ENCODE data around the gene MIEN1. TPM values are rescaled to one million over a fixed set of nuclear protein-coding genes. Genes with fewer than 3 reads are reported as not detected.
A peak's percentile ranks its signal among the peaks of the same experiment; 100 is the strongest.

Gene MIEN1
- total RNA-seq, 2 donors from 2014 or later = 46.5 to 119 TPM

DNA sequence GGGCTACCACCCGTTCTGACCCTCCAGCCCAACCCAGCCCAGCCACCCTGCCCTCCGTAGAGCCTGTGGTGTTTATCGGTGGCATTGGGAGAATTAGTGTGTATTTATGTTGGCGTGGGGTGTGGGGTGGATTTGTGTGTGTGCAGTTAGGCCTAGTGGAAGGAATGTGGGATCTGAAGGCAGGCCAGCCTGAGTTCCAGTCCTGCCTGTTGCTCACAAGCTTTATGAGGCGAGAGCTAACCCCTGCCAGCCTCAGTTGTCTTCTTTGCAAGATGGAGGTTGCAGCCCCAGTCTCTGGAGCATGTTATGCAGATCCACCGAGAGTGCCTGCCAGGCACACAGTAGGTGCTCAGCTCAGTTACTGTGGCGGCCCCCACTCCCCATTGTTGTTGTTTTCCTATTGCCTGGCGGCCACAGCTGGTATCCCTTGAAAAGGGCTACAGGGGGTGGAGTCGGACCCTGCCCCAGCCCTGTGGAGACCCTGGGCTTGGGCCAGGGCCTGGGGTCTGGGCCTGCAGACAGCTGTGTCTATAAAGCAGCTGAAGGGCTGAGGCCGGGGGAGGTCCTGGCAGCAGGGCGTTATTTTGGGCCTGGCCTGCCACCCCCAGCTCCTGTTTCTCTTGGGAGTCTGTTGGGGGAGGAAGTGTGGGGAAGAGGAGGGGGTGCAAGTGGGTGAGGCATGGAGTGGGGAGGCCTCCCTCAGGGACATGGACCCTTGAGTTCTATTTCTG is 25.3 kb downstream of the MIEN1 start:
- Histone ChIP-seq H3K4me1 (replicated peaks) (peaks cover 48% of the 10 kb centered on the region), H3K27me3 (replicated peaks; ENCODE audit: insufficient read depth) (no peaks in the 10 kb centered on the region), H3K27ac (peak overlapping the region; percentile 98), H3K9me3 (no peaks in the 10 kb centered on the region), H3K4me3 (peak overlapping the region in 1 of 2 donors; percentile 13), H3K36me3 (peaks cover 0 to 14% of the 10 kb centered on the region in 2 donors)
- peak; percentile 50 for DNase-seq (ENCODE audit: low spot score)
- intact Hi-C loops (cut with DNase I) = no loop called here
- WGBS = 30% methylated on average over 11 of the region's 11 CpGs
- TF ChIP-seq POLR2AphosphoS5 (IDR thresholded peaks at IDR 0.05) (peak; percentile 42), POLR2A (IDR thresholded peaks at IDR 0.05) (no peak)
- TF ChIP-seq, protein P1, sequence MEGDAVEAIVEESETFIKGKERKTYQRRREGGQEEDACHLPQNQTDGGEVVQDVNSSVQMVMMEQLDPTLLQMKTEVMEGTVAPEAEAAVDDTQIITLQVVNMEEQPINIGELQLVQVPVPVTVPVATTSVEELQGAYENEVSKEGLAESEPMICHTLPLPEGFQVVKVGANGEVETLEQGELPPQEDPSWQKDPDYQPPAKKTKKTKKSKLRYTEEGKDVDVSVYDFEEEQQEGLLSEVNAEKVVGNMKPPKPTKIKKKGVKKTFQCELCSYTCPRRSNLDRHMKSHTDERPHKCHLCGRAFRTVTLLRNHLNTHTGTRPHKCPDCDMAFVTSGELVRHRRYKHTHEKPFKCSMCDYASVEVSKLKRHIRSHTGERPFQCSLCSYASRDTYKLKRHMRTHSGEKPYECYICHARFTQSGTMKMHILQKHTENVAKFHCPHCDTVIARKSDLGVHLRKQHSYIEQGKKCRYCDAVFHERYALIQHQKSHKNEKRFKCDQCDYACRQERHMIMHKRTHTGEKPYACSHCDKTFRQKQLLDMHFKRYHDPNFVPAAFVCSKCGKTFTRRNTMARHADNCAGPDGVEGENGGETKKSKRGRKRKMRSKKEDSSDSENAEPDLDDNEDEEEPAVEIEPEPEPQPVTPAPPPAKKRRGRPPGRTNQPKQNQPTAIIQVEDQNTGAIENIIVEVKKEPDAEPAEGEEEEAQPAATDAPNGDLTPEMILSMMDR (IDR thresholded peaks at IDR 0.05) = peak in 2 of 4 experiments; percentile 46 to 68

DNA sequence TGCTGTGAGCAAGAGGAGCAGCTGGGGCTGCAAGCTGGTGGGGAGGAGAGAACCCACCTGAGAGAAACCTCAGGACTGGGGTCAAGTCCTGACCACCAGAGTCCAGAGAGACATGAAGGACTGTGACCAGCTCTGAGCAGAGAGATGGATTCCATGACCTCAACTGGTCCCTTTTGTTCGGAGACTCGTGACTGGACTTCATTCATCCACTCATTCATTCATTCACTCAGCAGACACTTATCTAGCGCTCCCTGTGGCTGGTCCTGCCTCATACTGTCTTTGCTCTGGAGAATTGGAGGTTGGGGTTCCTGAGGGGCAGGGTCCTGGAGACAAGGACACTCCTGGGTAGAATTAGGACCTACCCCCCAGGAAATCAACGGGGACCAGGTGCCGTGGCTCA is 26.4 kb downstream of the MIEN1 start:
- WGBS = 85% methylated on average over 5 of the region's 5 CpGs
- no peak for DNase-seq (ENCODE audit: low spot score)
- TF ChIP-seq, protein P1 (IDR thresholded peaks at IDR 0.05) = no peak
- TF ChIP-seq POLR2AphosphoS5 (IDR thresholded peaks at IDR 0.05) (no peak), POLR2A (IDR thresholded peaks at IDR 0.05) (no peak)
- H3K9me3 ChIP-seq = no peaks in the 10 kb centered on the region
- intact Hi-C loops (cut with DNase I) = no loop called here
- peak overlapping the region; percentile 98 for H3K27ac ChIP-seq
- peaks cover 0 to 8% of the 10 kb centered on the region in 2 donors for H3K36me3 ChIP-seq
- H3K4me3 ChIP-seq = no peak overlapping the region
- no peaks in the 10 kb centered on the region for H3K27me3 ChIP-seq (replicated peaks; ENCODE audit: insufficient read depth)
- peaks cover 48% of the 10 kb centered on the region for H3K4me1 ChIP-seq (replicated peaks)

DNA sequence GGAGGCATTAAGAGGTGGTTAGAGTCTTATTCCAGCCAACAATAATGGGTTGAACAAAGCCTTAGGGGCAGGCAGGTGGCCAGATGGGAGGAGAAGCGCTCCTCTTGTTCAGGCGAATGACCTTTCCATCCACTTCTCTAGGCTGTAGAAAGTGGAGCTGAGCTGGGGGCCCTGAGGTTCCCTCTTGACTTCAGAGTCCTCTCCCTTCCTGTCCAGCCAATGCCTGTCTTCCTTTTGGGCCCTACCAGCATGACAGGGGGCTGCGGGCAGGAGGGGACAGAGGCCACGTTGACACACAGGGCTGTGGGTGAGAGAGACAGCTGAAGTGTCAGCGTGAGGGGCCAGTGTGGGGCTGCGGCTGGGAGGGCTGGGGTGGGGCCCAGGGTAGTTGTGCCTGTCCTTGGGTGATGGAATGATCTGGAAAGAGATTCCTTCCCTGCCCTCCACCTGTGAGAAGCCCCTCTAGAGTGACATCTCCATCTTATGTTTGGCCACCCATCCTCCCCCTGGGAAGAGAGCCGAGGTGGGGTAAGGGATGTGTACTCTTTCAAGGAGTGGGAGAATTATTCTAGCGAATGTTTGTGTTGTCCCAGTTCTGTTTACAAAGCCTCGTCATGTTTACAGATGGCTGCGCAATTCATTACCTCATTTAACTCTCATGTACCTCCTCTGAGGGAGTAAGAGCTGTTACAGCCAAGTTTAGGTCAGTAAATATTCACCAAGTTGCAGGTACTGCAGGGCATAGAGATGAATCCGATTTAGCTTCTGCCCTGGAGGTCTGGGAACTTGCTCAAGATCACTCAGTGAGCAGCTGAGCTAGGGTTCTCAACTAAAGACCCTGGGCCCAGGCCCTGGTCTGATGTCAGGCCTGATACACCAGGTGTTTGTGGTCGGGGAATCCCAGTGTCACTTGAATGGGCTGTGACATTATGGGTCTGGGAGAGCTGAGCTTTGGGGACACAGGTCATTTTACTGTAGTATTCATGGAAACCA is 27.1 kb downstream of the MIEN1 start:
- intact Hi-C loops (cut with DNase I) = no loop called here
- peak; percentile 57 for DNase-seq (ENCODE audit: low spot score)
- H3K4me3 ChIP-seq = no peak overlapping the region
- H3K27ac ChIP-seq = peak overlapping the region; percentile 98
- WGBS = 39% methylated on average over 12 of the region's 12 CpGs
- H3K4me1 ChIP-seq (replicated peaks) = peaks cover 48% of the 10 kb centered on the region
- no peaks in the 10 kb centered on the region for H3K9me3 ChIP-seq
- H3K27me3 ChIP-seq (replicated peaks; ENCODE audit: insufficient read depth) = no peaks in the 10 kb centered on the region
- TF ChIP-seq, protein P1 (IDR thresholded peaks at IDR 0.05) = no peak
- no peak for TF ChIP-seq POLR2A (IDR thresholded peaks at IDR 0.05)
- peak; percentile 88 for TF ChIP-seq POLR2AphosphoS5 (IDR thresholded peaks at IDR 0.05)
- H3K36me3 ChIP-seq = peaks cover 0 to 2% of the 10 kb centered on the region in 2 donors

DNA sequence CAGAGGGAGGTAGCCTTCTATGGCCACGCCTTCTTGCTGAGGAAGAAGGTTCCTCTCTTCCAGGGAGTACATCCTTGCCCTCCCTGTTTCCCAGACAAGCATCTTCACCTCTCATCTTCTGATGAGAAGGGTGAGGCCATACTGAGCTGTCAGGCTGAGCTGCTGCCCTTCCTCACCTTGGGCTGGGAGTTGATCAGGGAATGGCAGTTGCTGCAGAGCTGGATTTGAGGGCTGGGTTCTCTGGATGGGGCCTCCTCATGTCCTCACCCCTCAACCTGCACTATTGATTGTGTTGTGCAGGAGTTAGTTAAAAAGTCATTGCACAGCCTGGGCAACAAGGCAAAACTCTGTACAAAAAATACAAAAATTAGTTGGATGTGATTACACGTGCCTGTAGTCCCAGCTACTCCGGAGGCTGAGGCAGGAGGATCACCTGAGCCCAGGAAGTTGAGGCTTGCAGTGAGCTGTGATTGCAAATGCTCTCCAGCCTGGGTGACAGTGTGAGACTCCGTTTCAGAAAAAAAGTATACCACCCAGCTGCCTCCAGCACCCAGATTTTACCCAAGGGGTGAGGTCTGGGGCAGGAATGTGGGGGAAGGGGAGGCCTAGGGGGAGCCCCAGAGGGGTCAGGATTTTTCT is 28.4 kb downstream of the MIEN1 start:
- no peak for TF ChIP-seq POLR2A (IDR thresholded peaks at IDR 0.05)
- TF ChIP-seq POLR2AphosphoS5 (IDR thresholded peaks at IDR 0.05) = no peak
- TF ChIP-seq, protein P1 (IDR thresholded peaks at IDR 0.05) = no peak
- 55% methylated on average over 4 of the region's 4 CpGs for WGBS
- Histone ChIP-seq H3K27me3 (replicated peaks; ENCODE audit: insufficient read depth) (no peaks in the 10 kb centered on the region), H3K4me1 (replicated peaks) (peaks cover 39% of the 10 kb centered on the region), H3K27ac (peak overlapping the region; percentile 98), H3K9me3 (no peaks in the 10 kb centered on the region), H3K4me3 (peak overlapping the region; percentile 98), H3K36me3 (no peaks in the 10 kb centered on the region)
- intact Hi-C loops (cut with DNase I) = no loop called here
- DNase-seq (ENCODE audit: low spot score) = no peak

Data from prostate gland (tissue), 2 donors.